GM18505 (cell line): ENCODE data around the gene TGFBR1.

Source experiments
- ATAC-seq: cut with Tn5 transposase; IDR thresholded peaks from one replicate; pipeline ENCODE4 v1.9.1; 2021; ENCODE audit not compliant: unreplicated experiment
- POLR2A ChIP-seq: IDR thresholded peaks from 4 replicates; pipeline ENCODE4 v1.6.1; 2011; ENCODE audit warnings: borderline replicate concordance; ENCODE audit not compliant: insufficient read depth, insufficient read length; ENCODE audit errors: extremely low read depth

Gene TGFBR1

DNA sequence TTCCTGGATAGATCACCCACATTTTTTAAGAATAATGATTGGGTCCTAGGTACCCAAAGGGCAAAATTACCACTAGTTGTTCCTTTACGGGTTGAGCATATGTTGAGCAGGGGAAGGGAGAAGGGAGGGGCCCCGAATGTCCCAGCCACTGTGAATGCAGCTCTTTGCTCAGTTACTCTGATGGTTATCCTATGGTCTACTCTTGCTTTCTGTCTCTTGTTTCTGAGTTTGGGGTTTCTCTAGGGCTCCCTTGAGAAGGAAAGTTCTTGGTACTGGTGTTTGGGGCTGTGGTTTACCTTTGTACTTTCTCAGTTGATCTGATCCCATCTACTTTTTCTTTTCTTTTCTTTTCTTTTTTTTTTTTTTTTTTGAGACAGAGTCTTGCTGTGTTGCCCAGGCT lies 61.2 kb downstream of the TGFBR1 start:
- no peak for TF ChIP-seq POLR2A
- ATAC-seq, result no peak

DNA sequence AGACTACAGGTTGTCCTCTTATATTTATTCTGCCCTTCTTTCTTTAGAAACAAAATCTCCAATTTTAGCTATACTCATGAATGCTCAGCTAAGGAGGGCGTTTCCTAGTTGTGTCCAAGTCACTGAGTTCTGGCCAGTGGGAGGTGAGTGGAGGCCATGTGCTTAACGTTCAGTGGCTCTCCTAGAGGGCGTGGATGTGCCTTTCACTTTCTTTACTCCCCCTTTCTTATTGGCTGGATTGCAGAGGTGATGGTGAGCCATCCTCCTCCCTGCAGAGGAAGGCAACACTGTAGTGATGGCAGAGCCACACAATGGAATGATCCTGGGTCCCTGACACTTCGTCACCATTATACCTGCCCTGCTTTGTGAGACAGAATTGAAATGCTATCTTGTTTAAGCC lies 62.2 kb downstream of the TGFBR1 start:
- no peak for TF ChIP-seq POLR2A
- no peak for ATAC-seq

DNA sequence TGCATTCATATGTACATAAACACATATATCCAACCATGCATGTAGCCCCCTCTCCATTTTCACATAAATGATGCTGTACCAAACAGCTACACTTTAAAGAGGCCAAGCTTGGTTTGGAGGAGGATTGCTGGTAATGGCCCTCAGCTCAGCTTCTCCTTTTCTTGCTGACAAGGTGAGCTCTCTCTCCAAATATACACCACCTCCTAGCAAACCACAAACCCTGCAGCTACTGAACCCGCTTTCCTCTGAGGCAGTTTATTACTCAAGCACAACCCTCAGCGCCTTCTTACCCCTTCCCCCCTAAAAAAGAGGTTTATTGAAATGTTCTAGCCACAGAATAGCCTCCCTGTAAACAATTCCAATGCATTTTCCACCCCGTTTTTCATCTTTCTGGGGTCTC lies 62.8 kb downstream of the TGFBR1 start:
- no peak for TF ChIP-seq POLR2A
- no peak for ATAC-seq

DNA sequence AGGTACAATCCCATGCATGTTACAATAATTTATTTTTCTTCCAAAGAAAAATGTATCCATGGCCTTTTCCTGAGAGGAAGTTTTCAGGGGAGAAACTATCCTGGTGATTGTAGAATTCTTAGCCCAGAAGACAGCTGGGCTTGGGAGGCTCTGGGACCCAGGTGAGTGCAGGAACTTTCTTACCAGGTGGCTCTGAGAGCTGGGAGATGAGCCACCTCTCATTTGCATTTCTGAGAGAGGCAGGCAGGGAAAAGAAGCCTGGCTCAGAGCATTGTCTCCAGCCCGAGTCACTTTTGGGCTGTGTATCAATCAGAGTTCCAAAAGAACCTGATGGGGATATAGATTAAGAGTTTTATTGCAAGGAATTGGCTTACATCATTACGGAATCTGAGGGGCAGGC lies 64.2 kb downstream of the TGFBR1 start:
- TF ChIP-seq POLR2A, result no peak
- no peak for ATAC-seq

DNA sequence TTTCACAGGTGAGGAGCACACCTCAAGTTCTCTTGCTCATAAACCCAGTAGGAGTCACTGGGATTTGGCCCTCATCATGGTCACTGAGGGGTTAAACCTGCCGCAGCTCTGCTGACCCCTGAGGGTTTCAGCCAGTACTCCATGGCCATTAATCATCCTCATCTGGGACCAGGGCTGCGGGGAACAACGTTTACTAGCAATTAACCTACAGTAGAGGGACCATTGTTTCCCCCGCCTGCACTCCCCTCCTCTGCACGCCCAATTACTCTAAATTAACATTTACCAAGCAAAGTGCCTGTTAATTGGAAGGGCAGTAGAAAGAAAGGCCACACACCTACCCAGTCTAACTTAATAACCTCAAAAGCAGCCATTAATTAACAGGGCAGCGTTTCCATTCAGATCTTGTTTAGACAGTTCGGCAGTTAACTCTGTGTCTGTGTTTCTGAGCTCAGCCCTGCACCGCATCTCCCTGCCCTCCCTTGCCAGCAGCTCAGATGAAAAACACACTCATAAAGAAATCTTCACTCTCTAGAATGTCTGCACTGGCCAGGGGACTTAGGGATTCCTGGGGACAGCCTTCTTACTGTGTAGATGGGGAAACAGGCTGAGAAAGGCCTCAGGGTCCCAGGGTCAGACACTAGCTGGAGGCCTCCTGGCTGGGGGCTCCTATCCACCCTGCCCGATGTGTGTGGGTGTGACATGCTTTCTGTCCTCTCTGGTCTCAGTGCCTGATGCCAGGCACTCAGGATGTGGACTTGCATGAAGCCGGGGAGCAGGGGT lies 65.3 kb downstream of the TGFBR1 start:
- ATAC-seq, result no peak

DNA sequence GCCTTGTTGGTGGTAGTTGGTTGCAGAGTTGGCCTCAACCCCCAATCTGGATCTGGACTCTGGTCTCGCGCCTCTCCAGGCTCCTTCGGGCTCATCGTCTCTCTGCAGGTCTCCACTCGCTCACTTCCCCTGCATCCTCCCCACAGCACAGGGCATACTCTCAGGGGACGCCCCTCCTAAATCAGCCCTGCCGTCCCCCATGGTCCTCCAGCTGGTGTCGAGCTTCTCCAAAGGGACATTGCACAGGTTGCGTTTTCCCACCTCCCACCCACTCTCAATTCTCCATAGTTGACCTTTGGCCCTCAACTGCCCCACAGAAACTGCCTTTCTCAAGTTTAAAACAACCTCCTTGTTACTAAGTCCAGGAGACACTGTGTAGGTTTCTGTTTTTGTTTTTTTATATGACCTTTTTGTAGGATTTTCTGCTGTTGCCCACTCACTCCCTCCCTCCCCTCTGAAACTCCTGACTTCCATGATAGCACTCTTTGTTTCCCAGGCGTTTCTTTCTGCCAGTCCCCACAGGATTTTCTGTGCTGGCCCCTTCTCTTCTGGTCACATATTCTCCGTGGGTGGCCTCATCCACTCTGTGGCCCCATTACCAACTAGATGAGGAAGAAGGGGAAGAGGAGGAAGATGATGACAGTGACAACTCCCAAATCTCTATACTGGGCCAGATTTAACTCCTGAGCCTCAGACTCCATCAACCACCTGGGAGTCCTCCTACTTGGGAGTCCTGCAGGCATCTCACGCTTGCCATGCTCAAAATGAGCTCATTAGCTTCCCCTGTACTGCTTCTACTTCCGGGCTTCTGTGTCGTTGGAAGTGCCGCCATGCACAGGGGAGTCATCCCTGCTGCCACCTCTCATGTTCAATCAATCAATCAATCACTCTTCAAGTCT lies 66.6 kb downstream of the TGFBR1 start:
- no peak for ATAC-seq
- no peak for TF ChIP-seq POLR2A

More for the DNA sequence above, 65.3 kb downstream of the TGFBR1 start:
- TF ChIP-seq POLR2A, result no peak

DNA sequence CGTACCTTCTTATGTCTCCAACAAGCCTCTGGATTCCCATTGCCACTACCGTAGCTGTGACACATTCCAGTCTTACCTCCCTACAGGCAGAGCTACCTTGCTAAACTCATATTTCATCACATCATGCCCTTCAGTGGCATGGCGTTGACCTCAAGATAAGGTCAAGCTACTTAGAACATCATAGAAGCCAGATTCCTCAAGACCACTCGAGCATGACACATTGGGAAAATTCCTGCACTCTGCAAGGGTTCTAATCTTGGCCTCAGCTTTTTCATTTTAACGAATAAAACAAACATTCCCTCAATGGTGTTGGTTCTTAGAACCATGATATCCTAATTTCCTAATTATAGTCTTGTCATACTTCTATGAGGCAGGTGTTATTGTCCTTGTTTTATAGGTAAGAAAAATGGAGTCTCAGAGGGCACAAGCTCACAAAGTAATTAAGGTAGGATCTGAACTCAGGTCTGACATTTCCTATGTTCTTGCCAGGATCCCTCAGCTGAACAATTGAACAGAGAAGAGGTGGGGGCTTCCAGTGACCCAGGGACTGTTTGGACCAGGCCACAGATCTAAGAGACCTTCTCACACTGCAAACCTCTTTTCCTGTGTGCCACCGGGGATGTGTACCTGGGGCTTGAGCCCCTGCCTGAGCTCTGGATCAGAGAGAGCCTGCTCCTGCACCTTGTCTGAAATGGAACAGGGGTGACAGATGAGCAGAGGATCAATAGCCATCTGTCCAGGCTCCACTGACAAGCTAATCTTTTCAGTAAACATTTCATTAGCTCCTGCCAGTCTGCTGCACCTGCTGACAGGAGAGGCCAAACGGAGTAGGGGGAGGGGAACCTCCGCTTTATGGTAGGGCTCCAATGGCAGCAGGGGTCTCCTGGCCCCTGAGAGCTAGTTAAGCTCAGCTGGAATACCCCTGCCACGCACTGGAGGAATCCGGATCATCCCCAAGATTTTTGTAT lies 67.5 kb downstream of the TGFBR1 start:
- no peak for TF ChIP-seq POLR2A
- ATAC-seq, result no peak

DNA sequence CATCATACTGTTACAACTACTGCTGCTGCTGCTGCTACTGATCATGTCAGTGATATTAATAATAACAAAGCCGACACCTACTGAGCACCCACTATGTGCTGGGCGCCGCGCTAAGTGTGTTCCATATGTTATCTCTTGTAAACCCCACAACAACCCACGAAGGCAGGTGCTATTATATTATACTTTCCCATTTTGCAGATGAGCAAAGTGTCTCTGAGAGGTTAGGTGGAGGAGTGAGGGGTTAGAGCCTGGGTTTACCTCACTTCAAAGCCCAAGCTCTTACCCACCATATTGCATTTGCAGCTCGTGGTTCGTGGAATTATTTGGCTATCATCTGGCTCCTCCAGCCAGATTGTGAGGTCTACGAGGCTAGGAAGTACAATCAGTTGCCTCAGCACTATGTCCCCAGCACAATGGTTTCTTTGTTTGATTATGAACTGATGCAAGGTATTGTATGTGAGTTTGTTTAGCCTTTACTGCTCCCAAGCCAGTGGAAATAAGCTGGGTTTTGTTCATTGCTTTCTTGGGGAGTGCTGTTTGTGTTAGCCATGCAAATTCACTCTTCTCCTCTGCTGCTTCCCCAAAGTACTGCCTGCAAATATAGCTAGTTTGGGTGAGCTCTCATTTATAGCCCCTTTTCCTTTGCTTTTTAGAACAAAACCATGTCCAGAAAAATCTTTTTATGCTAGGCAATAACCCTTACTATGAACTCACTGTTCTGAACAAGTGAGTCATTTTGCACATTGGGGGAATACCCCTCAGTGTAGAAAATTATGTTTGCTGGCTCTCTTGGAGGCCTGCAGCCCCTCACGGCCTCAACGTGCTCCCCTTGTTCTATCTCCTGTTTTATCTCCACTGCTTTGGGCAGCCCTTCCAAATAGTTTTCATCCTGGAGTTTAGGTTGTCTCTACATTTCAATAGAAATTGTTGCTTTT lies 68.9 kb downstream of the TGFBR1 start:
- no peak for TF ChIP-seq POLR2A
- peak; percentile 68 for ATAC-seq

DNA sequence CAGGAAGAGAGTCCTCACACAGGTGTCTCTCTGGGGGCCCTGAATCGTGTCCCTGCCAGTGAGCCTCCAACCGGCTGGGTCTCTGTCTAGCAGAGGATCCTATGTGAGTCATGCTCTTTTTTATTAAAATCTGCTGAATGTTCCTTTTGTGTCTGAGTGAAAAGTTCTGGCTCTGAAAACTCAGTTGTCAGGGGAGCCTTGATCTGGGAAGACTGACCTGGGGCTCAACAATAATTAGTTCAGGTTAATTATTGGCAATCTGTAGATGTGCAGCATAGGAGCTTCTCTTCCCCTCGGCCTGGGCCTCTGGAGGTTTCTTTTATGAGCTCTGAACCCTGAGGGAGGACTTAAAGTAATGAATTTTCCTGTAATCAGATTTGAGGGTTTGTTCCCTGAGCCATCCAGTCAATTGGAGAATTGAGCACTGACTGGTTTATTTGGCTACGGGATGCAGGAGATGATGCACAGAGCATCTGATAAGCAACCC lies 71.7 kb downstream of the TGFBR1 start:
- TF ChIP-seq POLR2A, result no peak

DNA sequence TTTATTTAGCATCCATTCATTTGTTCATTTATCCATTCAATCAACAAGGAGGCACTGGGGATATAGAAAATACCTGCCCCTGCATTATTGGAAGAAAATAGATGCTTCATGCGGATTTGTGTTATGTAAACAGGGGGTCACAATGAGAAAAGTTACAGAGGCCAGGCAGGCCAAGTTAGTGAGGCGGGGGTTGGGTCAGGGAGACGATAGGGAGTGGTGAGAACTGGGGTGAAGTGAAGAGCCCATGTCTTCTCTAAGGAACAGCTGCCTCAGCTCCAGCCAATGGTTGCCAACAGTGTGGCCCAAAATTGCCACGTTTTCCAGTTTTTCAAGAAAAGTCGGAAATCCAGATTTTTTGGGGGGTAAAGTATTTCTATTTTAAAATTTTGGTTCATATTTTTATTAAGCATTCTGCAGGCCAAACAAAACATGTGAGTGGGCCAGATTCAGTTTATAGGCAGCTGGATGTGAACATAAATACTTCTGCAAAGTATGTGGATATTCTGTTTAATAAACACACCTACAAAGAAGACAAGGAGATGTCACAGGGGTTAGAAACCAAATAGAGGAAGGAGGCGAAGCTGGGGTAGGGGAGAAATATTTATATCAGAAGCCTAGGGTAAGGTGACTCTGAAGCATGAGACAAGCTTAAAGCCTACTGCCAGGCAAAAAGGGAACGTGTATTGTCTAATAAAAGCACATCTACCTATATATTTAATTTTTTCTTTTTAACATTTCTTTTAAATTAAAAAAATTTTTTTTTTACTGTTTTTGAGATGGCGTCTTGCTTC lies 72.9 kb downstream of the TGFBR1 start:
- no peak for TF ChIP-seq POLR2A
- no peak for ATAC-seq

More for the DNA sequence above, 71.7 kb downstream of the TGFBR1 start:
- ATAC-seq, result no peak
